Erythroblast (primary cell): ENCODE data around the gene ACAD10.

Experiments
- GATA1 ChIP-seq: IDR thresholded peaks from 2 replicates; pipeline ENCODE4 v1.6.1; 2011; ENCODE audit warnings: low read depth, mild to moderate bottlenecking, control low read depth, low read length, moderate library complexity
- POLR2A ChIP-seq: IDR thresholded peaks from 2 replicates; pipeline ENCODE4 v1.6.1; 2011; ENCODE audit warnings: mild to moderate bottlenecking, low read length

GRCh38 chr12:111764120-111764821 lies 78.4 kb downstream of the ACAD10 start:
- TF ChIP-seq POLR2A: no peak
- no peak for TF ChIP-seq GATA1
